NOMO-1 treated with DMSO at 0.1 percent for 48 hours (cell line): Measurements from ENCODE around the gene NCOA3.
"Not testable (repeated sequence)": the region's sequence is repeated elsewhere in the genome, so short reads cannot be mapped to it uniquely, and the experiment has no call there.

Experiments
- DNase-seq: peaks from one replicate; lab custom pipeline; 2025; ENCODE audit not compliant: unreplicated experiment; lab: John Stamatoyannopoulos, UW

Gene NCOA3

GRCh38 chr20:47559141-47559540, 57.5 kb downstream of the NCOA3 start:
- DNase-seq = no peak

GRCh38 chr20:47561180-47561579, 59.5 kb downstream of the NCOA3 start:
- no peak for DNase-seq

GRCh38 chr20:47561603-47562583, 60.2 kb downstream of the NCOA3 start:
- DNase-seq = no peak

- DNase-seq = no peak
Observed at GRCh38 chr20:47566269-47566668, 64.6 kb downstream of the NCOA3 start.

DNA sequence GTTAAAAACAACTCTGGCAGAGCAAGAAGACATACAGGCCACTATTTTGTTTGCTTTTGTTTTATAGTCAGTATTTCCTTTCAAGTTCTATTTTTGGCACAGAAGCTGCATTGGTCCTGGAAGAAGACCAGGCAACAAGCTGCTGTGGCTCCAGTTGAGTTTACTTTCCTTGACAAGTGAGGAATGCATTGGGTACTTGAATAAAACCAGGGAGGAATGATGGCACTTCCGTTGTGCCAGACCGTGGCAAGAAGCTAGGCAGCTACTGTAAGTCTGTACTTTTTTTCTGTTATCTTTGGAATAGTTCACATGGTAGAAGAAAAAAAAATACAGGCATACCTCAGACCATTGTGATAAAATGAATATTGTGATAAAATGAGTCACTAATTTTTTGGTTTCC, 66.3 kb downstream of the NCOA3 start:
- no peak for DNase-seq

DNA sequence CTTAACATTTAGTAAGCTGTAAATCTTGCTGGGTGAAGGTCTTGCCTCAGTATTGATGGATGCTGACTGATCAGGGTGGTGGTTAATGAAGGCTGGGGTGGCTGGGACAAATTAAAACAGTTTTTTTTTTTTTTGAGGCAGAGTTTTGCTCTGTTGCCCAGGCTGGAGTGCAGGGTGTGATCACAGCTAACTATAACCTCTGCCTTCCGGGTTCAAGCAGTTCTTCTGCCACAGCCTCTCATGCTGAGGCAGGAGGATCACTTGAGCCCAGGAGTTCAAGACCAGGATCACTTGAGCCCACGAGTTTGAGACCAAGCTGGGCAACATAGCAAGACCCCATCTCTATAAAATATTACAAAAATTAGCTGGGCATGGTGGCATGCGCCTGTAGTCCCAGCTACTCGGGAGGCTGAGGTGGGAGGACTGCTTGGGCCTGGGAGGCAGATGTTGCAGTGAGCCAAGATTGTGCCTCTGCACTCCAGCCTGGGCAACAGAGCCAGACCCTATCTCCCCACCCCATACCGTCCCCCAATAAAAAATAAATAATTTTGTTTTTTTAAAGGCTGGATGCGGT, 67.2 kb downstream of the NCOA3 start:
- no peak for DNase-seq

DNA sequence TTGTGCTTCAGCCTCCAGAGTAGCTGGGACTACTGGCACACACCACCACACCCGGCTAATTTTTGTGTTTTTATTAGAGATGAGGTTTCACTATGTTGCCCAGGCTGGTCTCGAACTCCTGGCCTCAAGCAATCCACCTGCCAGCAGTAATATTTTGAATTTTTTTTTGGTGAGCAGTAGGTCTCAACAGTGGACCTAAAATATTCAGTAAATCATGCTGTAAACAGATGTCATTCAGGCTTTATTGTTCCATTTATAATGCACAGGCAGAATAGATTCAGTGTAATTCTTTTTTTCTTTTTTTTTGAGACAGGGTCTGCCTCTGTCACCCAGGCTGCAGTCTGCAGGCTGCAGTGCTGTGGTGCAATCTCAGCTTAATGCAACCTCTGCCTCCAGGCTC, 69.7 kb downstream of the NCOA3 start:
- DNase-seq = no peak

GRCh38 chr20:47572105-47572729, 70.5 kb downstream of the NCOA3 start:
- no peak for DNase-seq

GRCh38 chr20:47573559-47573958, 71.9 kb downstream of the NCOA3 start:
- DNase-seq = no peak

DNA sequence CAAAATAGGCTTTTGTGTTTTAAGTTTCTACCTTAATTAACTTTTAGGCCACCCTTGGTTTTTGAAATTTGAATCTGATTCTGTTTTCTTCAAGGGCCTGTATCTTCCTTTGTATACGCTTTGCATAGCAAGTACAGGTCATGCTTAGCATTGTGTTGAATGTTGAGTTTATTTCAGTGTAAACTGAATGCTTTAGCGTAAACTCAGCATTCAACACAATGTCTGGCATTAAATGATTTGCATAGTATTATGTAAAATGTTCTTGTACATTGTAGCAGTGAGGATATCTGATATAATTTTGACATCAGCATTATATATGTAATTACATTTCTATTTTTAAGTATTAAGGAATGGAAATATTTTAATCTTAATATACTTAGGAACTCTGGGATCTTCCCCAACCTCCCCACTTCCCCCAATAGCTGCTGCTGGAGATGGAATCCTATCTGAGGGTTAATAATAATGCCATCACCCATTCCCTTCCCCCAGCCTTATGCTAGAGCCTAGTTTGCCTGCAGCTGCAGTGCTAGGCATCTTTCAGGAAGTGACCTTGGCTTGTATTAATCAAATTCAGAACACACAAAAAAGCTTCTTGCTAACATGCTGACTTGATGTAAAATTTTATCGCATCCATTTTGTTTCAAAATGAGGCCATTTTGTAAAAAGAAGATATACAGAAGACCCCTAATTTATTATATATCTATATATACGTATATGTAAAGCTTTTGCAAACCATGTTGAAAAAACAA, 73.1 kb downstream of the NCOA3 start:
- DNase-seq = peak; percentile 7

- peak; percentile 61 for DNase-seq
Observed at GRCh38 chr20:47576516-47577033, 74.9 kb downstream of the NCOA3 start.

DNA sequence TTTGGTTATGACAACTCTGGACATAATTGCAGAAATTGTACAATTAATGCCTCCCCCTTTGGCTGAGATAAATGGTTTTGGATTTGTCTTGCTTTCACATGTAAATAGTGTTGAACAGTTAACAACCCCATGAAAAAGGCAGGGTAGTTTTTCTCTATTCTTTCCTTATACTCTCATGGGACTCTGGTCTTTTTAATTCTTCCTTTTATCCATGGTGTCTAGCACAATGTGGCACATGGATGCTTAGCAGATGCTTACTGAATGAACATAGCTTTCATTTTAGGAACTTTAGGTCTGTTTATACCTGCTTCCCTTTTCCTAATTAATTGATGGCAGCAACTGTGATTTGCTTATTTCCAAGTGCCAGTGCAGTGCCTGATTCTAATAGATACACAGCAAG, 75.6 kb downstream of the NCOA3 start:
- no peak for DNase-seq

GRCh38 chr20:47578543-47578942, 76.9 kb downstream of the NCOA3 start:
- no peak for DNase-seq

DNA sequence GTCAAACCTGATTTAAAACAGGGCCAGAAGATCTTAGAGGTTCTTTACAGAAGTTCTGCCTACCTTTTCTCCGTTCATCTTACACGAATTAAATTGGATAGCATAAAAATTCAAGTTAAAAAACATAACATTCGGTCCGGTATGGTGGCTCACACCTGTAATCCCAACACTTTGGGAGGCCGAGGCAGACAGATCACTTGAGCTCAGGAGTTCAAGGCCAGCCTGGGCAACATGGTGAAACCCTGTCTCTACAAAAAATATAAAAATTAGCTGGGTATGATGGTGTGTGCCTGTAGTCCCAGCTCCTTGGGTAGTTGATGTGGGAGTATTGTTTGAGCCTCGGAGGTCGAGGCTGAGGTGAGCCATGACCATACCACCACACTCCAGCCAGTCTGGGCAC, 79.0 kb downstream of the NCOA3 start:
- DNase-seq = not testable (repeated sequence)

DNA sequence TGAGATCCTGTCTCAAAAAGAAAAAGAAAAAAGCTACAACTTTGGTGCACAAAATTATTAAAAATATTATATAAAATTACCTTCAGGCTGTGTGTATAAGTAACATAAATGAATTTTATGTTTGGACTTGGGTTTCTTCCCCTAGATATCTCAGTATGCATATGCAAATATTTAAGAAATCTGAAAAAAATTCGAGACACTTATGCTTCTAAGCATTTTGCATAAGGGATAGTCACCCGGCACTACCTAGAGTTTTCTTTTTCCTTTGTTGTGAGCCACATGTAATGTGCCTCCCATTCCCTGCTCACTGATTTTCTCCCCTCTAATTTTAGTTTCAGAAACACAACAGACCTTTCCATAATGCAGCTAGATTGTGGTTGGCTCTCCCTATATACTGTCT, 79.4 kb downstream of the NCOA3 start:
- no peak for DNase-seq

- no peak for DNase-seq
Observed at GRCh38 chr20:47583551-47583950, 81.9 kb downstream of the NCOA3 start.

DNA sequence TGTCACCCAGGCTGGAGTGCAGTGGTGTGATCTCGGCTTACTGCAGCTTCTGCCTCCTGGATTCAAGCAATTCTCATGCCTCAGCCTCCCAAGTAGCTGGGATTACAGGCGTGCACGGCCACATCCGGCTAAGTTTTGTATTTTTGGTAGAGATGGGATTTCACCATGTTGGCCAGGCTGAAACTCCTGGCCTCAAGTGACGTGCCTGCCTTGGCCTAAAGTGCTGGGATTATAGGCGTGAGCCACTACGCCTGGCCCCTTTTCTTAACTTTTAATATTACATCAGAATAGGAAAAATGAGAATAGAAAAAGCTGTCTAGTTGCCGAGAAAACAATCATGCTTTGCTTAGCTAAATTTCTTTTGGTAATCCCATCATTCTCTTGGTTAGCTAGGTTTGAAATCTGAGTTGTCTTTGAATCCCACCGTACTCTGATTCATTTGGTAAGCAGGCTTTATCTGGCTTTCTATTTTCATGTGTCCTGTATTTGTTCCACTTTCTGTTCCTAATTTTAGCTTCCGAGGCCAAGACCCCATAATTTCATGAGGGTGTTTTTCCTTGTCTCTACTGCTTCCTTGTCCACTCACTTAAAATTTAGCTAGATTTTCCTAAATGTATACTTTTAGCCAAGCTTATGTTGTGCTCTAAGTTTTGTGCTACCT, 83.5 kb downstream of the NCOA3 start:
- DNase-seq = no peak

DNA sequence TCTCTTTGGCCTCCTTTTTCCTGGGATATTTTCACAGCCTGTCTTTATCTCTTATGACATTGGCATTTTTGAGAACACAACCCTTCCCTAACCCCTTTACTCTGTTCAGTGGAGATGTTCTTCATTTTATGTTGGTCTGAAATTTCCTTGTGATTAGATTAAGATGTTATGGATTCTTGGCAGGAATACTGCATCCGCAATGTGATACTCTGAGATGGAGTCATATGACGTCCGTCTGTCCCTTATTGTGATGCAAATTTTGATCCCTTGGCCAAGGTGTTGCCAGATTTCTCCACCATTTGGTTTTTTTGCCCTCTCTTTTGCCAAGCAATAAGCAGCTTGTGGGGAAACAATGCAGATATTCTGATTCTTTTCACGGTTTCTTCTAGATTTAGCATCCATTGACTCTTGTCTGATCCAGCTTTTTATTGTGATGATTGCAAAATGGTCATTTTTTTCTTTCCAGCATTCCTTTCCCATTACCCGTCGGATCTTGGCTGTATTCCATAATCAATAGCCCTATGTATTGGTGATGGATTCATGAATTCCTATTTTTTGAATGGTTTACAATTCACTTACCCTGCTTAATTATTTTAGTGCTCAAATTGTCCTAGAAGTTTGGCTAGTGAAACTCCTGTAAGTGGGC, 85.1 kb downstream of the NCOA3 start:
- no peak for DNase-seq

DNA sequence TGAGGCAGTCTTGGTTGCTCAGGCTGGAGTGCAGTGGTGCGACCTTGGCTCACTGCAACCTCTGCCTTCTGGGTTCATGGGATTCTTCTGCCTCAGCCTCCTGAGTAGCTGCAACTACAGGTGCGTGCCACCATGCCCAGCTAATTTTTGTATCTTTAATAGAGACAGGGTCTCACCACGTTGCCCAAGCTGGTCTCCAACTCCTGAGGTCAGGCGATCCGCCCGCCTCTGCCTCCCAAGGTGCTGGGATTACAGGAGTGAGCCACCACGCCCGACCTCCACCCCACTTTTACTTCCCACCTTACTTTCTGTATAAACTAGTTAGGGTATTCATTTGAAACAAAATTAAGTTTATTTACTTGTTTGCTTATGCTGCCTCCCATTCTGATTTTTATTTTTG, 86.5 kb downstream of the NCOA3 start:
- DNase-seq = no peak

DNA sequence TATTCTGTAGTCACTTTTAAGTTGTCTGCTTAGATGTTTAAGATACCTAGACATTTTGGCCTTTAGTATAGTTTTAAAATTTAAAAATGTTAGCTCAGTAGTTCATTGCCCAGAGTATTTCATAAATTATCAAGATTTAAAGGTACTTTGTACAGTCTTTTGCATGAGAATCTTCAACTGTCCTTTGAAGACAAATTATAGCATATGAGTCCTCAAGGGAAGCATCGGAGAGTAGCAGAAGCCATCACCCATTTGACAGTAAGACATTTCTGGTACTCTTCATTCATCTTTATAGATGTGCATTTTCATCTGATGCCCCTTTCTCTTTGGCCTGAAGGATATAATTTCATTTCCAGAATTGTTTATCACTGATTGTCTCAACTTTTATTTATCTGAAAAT, 89.5 kb downstream of the NCOA3 start:
- DNase-seq = no peak
